ENCODE data around the gene RHBDD2.
"Not testable (repeated sequence)": the region's sequence is repeated elsewhere in the genome, so short reads cannot be mapped to it uniquely, and the experiment has no call there.

Gene RHBDD2

GRCh38 chr7:75866489-75867389 is 12.1 kb upstream of the RHBDD2 start:
- DNase-seq (ENCODE audit: low spot score) (peak; percentile 43), FAIRE-seq (no peak)

- DNase-seq (ENCODE audit: low spot score) (no peak), FAIRE-seq (no peak)
These were observed 11.5 kb upstream of the RHBDD2 start for GRCh38 chr7:75867390-75867717.

DNA sequence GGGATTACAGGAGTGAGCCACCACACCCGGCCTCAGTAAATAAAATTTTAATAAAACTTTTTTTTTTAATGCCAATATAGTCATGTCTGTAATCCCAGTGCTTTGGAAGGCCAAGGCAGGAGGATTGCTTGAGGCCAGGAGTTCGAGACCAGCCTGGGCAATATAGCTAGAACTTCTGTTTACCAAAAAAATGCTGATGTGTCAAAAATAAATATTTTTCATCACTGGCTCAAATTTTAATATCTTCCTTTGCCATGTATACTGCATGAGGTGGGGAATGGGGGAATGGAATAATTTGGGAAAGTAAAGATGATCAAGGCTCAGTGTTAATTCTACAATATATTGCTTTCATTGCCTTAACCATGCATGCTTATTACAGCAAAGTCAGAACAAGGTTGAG is 10.7 kb upstream of the RHBDD2 start:
- DNase-seq (ENCODE audit: low spot score), result no peak
- FAIRE-seq, result no peak

DNA sequence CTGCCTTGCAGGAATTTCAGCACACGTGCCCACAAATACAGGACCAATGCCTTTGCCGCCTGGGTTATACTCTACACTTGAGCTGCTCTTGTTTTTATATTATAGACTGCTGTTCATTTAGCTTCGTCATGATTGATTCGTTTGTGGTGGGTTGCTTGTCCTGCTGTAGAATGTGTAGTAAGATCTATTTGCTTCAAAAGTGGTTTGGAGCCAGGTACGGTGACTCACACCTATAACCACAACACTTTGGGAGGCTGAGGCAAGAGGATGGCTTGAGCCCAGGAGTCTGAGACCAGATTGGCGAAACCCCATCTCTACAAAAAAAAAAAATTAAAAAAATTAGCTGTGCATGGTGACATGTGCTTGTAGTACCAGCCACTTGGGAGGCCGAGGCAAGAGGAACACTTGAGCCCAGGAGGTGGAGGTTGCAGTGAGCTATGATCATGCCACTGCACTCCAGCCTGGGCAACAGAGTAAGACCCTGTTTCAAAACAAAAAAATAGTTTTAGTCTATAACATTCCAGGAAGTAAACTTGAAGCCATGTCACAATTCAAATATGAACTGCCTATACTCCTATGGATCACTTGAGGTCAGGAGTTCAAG is 9.0 kb upstream of the RHBDD2 start:
- FAIRE-seq (no peak), DNase-seq (ENCODE audit: low spot score) (peak; percentile 72)

- no peak for DNase-seq (ENCODE audit: low spot score)
- no peak for FAIRE-seq
These were observed 8.2 kb upstream of the RHBDD2 start for GRCh38 chr7:75870557-75871161.

DNA sequence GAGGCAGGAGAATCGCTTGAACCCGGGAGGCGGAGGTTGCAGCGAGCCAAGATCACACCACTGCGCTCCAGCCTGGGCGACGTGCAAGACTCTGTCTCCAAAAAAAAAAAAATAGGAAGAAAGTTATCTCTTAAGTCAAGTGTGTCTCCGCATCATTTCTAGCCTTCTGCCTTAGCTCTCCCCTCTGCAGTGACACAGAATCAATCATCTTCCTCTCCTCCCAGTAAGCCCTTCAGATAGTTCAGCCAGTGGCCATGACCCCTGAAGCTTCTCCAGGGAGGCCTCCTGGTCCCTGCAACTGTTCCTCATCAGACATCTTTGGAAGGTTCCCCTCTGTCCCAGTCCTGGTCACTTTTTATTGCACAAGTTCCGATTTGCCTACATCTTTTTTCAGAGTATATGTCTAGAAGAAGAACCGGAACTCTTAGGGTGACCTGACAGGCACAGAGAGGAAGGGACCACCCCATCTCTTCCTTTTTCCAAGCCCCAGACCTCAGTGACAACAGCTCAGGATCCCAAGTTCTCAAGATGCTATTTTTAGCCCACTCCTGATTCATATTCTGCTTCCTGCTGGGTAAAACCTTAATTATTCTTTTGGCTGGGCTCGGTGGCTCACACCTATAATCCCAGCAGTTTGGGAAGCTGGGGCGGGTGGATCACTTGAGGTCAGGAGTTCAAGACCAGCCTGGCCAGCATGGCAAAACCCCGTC is 6.6 kb upstream of the RHBDD2 start:
- DNase-seq (ENCODE audit: low spot score) (no peak), FAIRE-seq (no peak)

- not testable (repeated sequence) for DNase-seq (ENCODE audit: low spot score); FAIRE-seq
These were observed 4.7 kb upstream of the RHBDD2 start for GRCh38 chr7:75874180-75874579.

GRCh38 chr7:75875113-75876080 is 3.4 kb upstream of the RHBDD2 start:
- DNase-seq (ENCODE audit: low spot score), result no peak
- no peak for FAIRE-seq

GRCh38 chr7:75876126-75876881 is 2.5 kb upstream of the RHBDD2 start:
- DNase-seq (ENCODE audit: low spot score) (no peak), FAIRE-seq (no peak)

DNA sequence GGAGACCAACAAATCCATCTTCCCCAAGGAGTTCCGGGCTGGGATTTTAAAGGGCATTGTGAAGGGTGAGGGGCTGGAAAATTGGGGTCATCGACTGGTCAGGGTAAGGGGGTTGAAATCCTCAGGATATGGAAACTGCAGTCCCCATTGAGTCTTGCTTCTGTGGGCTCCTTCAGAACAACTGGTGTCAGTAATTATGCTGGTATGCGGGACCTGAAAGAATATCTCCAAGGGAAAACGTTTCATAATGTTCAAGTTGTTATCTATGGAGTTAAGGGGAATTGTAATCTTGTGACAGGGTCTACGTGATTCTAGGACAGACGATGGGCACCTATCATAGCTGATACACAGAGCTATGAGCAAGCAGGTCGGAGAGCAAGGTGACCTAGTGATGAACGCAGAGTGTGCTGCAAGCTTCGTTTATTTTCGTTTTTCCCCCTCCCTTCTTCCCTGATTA is 494 bp upstream of the RHBDD2 start:
- DNase-seq (ENCODE audit: low spot score) (no peak), FAIRE-seq (no peak)

GRCh38 chr7:75879771-75880184 is 944 bp downstream of the RHBDD2 start:
- FAIRE-seq (no peak), DNase-seq (ENCODE audit: low spot score) (no peak)

DNA sequence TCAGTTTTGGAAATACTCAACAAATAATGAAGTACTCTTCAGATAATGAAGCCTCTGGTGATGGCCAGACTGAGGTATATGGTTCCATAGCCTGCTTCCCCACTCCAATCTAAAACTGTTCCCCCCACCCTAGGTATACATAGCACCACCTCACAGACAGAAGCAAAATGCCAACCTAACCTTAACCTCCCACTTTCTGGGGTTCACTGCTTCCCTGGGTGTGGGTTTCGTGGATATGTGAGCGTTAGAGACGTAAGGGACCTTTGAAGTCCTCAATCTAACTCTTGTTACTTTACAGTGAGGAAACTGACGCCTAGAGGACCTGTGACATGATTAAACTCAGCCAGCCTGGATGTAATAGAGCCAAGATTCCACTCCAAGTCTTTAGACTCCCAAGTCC is 1.4 kb downstream of the RHBDD2 start:
- DNase-seq (ENCODE audit: low spot score) (no peak), FAIRE-seq (no peak)

- DNase-seq (ENCODE audit: low spot score), result no peak
- no peak for FAIRE-seq
These were observed 2.7 kb downstream of the RHBDD2 start for GRCh38 chr7:75881436-75882095.

DNA sequence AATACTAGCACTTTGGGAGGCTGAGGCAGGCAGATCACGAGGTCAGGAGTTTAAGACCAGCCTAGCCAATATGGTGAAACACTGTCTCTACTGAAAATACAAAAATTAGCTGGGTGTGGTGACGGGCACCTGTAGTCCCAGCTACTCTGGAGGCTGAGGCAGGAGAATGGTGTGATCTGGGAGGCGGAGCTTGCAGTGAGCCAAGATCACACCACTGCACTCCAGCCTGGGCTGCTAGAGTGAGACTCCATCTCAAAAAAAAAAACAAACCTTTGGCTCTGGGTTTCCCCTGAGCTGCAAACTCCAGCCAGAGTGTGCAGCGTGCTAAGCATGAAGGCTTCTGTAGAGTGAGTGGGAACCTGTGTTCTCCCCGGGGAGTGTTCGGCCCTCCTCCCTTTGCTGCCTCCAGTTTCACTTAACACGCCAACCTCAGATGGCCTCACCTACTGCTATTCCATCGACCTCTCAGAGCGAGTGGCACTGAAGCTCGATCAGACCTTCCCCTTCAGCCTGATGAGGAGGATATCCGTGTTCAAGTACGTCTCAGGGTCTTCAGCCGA is 4.5 kb downstream of the RHBDD2 start:
- FAIRE-seq; DNase-seq (ENCODE audit: low spot score): not testable (repeated sequence)

GRCh38 chr7:75884476-75884875 is 5.6 kb downstream of the RHBDD2 start:
- no peak for DNase-seq (ENCODE audit: low spot score)
- no peak for FAIRE-seq

GRCh38 chr7:75885036-75885435 is 6.2 kb downstream of the RHBDD2 start:
- DNase-seq (ENCODE audit: low spot score), result no peak
- FAIRE-seq, result no peak

- no peak for FAIRE-seq
- no peak for DNase-seq (ENCODE audit: low spot score)
These were observed 9.0 kb downstream of the RHBDD2 start for GRCh38 chr7:75887669-75888369.

- peak; percentile 27 for FAIRE-seq
- DNase-seq (ENCODE audit: low spot score), result no peak
These were observed 9.8 kb downstream of the RHBDD2 start for GRCh38 chr7:75888464-75889222.

All from urothelium cell line (cell line).